ENCODE measurements around the gene IL31. TPM values are rescaled to one million over a fixed set of nuclear protein-coding genes. Genes with fewer than 3 reads are reported as not detected.
A peak's percentile ranks its signal among the peaks of the same experiment; 100 is the strongest.

The IL31 gene
- not detected in 2 replicates for total RNA-seq

DNA sequence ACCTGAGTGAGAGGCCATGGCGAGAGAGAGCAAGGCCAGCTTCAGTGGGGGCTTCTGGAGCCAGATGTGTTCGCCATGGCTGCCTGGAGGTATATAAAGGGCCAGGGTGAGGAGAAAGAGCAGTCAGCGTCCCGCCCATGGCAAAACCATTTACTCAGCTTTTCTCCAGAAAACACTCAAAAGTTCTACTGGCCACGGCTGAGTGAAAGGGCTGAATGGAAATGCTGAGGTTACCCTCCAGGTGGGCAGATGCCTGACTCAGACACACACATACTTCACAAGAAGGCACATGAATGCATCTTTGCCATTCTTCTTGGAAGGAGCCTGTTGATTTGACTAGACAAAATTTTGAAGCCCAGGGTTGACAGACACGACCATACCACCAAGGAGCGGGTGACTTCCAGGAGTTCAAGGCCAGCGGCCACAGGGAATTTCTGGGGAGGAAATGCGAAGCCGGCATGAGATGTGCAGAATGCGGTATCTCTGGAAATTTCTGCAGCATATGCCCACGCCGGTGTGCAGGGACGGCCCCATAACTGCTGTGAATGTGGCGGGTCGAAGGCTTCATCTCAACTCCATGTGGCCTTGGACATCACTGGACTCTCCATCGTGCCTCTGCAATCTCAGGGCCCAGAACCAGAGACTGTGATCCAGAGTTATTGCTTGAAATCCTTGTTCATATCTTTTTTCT lies at the start of gene IL31:
IL31 (minus strand) TSS at position 67 of the 691 bp plus-strand sequence; CDS start at position 18, 49 bp downstream.
- TF ChIP-seq, protein P1, sequence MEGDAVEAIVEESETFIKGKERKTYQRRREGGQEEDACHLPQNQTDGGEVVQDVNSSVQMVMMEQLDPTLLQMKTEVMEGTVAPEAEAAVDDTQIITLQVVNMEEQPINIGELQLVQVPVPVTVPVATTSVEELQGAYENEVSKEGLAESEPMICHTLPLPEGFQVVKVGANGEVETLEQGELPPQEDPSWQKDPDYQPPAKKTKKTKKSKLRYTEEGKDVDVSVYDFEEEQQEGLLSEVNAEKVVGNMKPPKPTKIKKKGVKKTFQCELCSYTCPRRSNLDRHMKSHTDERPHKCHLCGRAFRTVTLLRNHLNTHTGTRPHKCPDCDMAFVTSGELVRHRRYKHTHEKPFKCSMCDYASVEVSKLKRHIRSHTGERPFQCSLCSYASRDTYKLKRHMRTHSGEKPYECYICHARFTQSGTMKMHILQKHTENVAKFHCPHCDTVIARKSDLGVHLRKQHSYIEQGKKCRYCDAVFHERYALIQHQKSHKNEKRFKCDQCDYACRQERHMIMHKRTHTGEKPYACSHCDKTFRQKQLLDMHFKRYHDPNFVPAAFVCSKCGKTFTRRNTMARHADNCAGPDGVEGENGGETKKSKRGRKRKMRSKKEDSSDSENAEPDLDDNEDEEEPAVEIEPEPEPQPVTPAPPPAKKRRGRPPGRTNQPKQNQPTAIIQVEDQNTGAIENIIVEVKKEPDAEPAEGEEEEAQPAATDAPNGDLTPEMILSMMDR (conservative IDR thresholded peaks at IDR 0.05; ENCODE audit: low read depth, low read length): no peak
- no peak for DNase-seq (ENCODE audit: low read depth)
- no peak within 1 kb of the TSS for H3K4me3 ChIP-seq (ENCODE audit: low read depth, low read length)

DNA sequence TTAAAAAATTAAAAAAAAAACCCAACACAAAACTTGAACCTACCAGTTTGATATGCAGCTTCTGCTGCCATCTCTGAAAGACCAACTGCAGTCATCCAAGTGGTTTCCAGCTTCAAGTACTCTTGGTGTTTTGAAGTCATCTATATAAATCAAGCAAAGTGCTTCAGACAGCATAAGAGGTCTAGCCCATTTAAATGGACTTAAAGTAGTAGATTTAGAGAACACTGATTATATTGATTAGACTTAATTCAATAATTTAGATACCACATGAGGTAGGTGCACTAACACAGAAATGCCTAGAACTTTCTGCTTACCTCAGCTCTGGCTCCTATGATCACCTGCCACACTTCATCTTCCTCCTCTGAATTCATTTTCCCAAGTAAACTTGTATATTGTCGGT lies 42.4 kb upstream of the IL31 start:
- TF ChIP-seq, protein P1 (conservative IDR thresholded peaks at IDR 0.05; ENCODE audit: low read depth, low read length): no peak
- DNase-seq (ENCODE audit: low read depth): no peak
- H3K4me3 ChIP-seq (ENCODE audit: low read depth, low read length): no peak overlapping the region

DNA sequence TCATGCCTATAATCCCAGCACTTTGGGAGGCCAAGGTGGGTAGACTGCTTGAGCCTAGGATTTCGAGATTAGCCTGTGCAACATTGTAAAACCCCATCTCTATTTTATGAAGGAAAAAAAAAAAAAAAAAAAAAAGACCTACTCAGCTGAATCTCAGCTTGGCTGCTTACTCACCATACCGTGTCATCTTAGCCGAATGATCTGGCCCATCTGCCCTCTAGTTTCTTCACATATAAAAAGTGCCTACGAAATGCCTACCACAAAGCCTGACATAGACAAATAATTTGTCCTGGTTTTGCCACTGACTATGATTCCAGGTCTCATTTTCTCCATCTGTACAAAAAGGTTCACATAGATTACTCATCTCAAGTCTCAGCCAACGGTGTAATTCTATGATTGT lies 41.8 kb upstream of the IL31 start:
- peak; percentile 10 for DNase-seq (ENCODE audit: low read depth)
- H3K4me3 ChIP-seq (ENCODE audit: low read depth, low read length): no peak overlapping the region
- TF ChIP-seq, protein P1 (conservative IDR thresholded peaks at IDR 0.05; ENCODE audit: low read depth, low read length): no peak

DNA sequence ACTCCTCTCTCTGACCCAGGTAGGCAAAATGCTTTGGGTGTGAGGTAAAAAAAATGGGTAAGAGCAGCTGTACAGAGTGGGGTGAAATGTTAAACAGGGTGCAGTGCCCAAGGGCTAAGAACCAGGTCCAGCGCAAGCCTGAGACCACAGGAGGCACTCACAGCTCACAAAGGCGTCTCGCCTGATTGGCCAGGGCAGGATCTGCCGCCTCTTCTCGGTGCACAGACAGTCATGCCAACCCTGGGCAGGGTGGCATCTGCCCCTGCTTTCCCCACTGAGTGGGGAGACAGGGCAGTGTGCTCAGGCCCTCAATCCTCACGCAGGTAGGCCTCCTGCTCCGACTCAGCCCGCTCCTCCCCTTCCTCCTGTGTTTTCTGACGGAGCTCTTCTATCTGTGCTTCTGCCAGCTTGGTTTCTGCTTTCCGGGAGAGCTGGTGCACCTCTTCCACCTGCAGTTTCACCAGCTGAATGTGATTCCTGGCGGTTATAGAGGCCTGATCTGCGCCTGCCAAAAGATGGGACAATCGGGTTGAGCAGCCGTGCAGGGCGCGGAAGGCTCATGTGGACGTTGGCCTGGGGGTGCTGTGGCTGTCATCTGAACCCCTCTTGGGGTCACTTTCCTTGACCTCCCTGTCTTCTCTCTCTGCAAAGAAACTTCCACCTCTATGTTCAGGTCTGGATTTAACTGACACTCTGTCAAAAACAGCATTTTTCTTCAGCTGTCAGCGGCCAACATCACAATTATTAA lies 34.2 kb upstream of the IL31 start:
- TF ChIP-seq, protein P1 (conservative IDR thresholded peaks at IDR 0.05; ENCODE audit: low read depth, low read length): no peak
- DNase-seq (ENCODE audit: low read depth): no peak

DNA sequence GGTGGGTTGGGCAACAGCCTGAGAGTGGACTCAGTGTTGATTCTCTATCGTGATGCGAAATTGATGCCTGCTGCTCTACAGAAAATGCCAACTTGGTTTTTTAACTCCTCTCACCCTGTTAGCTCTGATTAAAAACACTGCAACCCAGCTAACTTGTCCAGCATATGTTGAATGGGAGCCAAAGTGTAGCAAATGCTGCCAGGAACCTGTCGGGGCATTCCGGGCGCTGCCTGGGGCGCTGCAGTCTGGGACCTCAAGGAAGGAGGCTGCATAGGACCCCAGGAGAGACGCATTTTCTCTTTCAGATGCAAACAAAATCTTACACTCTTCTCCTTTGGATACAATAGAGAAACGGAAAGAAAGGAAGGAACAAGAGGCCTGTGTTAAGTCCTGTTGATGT lies 33.4 kb upstream of the IL31 start:
- TF ChIP-seq, protein P1 (conservative IDR thresholded peaks at IDR 0.05; ENCODE audit: low read depth, low read length): no peak
- DNase-seq (ENCODE audit: low read depth): no peak
- no peak overlapping the region for H3K4me3 ChIP-seq (ENCODE audit: low read depth, low read length)

More for the DNA sequence above, 34.2 kb upstream of the IL31 start:
- no peak overlapping the region for H3K4me3 ChIP-seq (ENCODE audit: low read depth, low read length)

DNA sequence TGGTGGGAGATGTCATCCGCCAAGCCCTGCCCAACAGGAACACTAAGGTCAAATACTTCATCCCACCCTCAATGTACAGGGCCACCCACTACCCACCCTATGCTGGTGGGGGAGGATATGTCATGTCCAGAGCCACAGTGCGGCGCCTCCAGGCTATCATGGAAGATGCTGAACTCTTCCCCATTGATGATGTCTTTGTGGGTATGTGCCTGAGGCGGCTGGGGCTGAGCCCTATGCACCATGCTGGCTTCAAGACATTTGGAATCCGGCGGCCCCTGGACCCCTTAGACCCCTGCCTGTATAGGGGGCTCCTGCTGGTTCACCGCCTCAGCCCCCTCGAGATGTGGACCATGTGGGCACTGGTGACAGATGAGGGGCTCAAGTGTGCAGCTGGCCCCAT lies 33.0 kb upstream of the IL31 start:
- no peak overlapping the region for H3K4me3 ChIP-seq (ENCODE audit: low read depth, low read length)
- DNase-seq (ENCODE audit: low read depth): no peak
- TF ChIP-seq, protein P1 (conservative IDR thresholded peaks at IDR 0.05; ENCODE audit: low read depth, low read length): no peak
